Measurements from ENCODE around the gene IGSF9.

DNA sequence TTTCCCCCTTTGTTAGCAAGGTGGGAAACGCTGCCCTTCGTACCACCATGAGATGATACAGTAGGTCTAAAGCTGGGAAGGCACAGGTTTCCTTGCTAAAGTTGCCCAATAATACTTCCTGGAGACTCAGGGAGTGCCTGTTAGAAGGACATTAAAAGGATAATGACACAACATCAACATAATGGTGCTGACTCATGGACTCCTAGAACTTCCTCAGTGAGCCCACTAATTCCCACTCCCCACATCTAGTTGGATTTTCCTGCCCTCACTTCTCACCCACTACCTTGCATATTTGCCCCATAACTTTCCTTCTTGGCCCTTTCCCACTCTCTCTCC lies 62.9 kb downstream of the IGSF9 start:
- TF ChIP-seq EZH2 (IDR thresholded peaks at IDR 0.05; ENCODE audit: low read depth), result no peak
- TF ChIP-seq, protein P1, sequence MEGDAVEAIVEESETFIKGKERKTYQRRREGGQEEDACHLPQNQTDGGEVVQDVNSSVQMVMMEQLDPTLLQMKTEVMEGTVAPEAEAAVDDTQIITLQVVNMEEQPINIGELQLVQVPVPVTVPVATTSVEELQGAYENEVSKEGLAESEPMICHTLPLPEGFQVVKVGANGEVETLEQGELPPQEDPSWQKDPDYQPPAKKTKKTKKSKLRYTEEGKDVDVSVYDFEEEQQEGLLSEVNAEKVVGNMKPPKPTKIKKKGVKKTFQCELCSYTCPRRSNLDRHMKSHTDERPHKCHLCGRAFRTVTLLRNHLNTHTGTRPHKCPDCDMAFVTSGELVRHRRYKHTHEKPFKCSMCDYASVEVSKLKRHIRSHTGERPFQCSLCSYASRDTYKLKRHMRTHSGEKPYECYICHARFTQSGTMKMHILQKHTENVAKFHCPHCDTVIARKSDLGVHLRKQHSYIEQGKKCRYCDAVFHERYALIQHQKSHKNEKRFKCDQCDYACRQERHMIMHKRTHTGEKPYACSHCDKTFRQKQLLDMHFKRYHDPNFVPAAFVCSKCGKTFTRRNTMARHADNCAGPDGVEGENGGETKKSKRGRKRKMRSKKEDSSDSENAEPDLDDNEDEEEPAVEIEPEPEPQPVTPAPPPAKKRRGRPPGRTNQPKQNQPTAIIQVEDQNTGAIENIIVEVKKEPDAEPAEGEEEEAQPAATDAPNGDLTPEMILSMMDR (conservative IDR thresholded peaks at IDR 0.05), result no peak

Measured in PC-9 (cell line).